Limb (tissue), 2 donors: ENCODE measurements around the gene RELL1.

Source experiments
- DNase-seq, 2 donors: peaks; one replicate each; pipeline ENCODE4 v3.0.0-alpha.2; 2016; ENCODE audit errors: extremely low spot score in 2 of 2

The RELL1 gene, protein sequence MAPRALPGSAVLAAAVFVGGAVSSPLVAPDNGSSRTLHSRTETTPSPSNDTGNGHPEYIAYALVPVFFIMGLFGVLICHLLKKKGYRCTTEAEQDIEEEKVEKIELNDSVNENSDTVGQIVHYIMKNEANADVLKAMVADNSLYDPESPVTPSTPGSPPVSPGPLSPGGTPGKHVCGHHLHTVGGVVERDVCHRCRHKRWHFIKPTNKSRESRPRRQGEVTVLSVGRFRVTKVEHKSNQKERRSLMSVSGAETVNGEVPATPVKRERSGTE

DNA sequence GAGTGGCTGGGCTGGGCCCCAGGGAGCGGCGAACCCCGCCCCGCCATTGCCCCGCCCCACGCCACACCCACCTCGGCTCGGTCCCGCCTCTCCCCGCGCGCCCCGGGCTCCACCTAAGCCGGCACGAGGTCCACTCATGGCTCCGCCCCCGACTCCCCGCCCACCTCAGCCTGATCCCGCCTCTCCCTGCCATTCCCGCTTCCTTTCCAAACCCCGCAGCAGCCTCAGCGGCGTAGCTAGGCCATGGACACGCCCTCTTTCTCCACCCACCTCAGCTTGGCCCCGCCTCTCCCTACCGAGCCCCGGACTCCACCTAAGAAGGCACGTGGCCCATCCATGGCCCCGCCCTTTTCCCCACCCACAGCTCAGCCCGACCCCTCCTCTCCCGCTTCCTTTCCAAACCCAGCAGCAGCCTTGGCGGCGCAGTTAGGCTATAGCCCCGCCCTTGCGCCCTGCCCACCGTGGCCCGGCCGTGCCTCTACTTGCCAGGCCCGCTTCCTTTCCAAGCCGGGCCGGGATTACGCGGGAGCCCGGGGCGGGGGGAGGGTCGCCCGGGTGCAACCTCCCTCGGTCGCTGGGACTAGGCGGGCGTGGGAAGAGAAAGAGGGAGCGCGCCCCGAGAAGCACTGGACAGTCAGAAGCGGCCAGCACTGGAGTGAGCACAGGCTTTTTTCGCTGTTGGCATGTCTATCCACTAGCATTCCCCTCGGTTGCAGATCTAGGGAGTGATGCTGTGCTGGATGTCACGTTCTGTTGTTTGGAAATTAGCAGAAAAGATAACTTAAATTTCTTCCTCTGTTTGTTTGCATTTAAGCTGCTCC is at the start of gene RELL1:
TSS of gene RELL1 (minus strand) at position 4 of the 821 bp plus-strand sequence. CDS start 89 bp downstream, outside the sequence.
- DNase-seq = peak; percentile 99 to 100

DNA sequence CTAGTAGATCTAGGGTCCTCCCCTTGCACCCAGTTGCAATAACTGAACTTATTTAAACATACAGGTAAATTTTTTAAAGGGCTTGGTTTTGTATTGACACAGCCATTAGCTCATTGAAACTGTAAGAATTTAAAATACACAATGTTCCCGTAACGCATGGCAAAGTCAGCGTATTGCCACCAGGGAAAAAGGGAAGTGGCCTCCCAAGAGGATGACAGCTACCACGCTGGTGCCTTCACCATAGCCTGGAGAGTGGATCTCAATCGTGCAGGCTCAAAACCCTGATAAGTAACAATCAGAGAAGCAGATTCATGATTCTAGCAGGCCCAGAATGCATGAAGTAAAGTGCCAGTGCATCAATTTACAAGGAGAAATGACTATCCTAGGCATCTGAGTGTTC is 49.4 kb upstream of the RELL1 start:
- no peak for DNase-seq

DNA sequence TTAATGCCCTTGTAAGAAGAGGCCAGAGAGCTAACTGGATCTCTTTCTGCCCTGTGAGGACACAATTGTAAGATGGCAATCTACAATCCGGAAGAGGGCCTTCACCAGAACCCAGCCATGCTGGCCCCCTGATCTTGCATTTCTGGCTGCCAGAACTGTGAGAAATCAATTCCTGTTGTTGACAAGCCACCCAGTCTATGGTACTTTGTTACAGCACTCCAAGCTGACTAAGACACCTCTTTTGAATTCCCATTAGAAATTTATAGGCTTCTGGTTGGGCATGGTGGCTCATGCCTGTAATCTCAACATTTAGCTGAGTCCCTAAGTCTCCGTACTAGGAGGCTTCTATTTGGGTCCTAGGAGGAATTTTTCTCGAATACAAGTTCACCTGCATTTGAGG is 48.8 kb upstream of the RELL1 start:
- no peak for DNase-seq

DNA sequence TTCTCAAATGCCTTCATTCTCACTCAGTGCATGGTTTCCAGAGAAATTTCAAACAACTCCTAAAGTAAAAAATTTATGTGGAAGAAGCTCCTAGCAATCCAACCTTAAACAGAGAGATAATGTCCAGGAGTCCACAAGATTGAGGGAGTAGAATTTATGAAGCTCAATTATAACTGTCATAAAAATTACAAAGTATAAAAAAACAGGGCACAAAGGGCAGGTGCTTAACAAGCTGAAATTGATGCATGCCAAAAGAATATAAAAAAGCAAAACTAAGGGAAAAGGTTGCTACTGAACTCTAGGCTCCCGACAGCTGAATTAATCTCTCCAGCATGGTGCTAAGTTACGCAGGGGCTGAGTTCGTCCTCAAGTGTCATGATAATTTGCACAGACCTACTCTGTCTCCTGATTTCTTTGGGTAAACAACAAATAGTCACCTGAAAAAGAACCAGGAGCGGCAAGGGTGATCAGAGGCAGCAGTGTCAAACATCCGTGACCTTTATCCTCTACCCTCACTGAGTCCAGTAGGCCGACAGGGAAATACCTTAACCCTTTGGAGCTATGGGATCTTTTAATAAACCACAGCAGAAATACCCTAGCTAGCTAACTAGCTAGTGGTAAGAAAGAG is 47.2 kb upstream of the RELL1 start:
- no peak for DNase-seq

DNA sequence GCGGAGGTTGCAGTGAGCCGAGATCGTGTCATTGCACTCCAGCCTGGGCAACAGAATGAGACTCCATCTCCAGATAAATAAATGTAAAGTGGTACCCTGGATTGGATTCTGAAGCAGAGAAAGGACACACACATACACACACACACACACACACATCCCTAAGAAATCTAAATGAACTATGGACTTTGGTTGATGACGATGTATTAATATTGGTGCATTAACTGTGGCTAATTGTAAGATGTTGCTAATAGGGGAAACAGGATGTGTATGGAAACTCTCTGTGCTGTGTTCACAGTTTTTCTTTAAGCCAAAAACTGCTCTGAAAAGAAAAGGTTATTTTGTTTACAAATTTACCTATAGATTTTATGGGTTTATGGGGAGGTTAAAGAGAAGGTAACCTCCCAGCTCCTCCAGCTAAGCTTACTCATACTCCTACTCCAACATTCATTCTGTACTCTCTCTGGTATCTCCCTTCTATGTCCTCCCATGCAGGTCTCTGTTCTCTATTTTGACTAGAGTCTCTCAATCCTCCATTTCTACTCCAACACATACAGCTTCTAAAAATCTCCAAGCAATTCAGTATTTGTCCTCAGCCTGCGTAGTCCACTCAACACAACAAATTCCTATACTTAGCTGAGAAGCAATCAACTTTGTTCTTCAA is 46.5 kb upstream of the RELL1 start:
- no peak for DNase-seq

DNA sequence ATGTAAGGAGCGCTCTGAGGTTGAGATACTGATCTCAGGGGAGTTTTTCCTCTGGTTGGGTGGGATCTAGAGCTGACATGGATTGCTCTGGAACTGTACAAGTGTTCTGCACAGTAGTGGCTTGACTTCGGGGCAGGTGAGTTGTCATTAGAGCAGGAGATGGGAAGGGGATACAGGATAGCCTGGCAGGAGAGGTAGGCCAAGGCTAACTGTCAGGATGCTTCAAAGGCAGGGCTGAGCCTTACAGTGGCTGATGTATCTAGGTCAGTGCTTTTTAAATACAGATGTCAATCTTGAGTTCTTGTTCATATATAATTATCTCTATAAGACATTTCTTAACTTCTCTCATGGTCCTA is 43.5 kb upstream of the RELL1 start:
- no peak for DNase-seq

DNA sequence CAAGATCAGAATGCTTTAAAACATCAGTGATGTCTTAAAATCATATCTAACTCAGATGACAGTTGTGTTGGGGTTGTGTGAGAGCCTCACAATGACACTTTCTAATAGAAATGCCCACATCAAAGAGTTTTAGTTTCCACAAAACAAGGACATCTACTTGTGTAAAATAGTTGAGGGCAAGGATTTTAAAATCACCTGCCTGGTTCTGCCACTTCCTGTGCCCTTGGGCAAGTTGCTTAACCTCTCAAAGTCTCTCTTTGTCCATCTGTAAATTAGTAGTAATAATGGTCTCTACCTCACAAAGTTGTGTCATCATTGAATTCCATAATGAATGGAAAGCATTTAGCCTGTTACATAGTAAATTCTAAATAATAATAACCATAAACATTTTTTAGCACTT is 41.9 kb upstream of the RELL1 start:
- DNase-seq = no peak

DNA sequence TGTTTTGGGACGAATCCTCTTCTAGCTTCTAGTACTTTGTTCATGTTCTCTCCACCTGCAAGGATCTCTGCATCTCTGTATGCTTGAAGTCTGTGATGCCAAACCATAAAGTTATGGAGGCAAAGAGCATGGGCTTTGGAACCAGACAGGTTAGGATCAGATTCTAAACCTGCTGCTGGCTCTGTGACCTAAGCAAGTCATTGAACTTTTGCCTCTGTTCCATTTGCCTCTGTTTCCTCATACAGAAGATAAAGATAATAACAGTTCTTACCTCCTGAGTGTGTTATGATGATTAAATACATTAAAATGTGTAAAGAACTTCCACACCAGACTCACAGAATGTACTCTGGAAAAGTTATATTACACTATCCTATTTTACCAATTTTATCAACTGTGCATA is 41.5 kb upstream of the RELL1 start:
- DNase-seq = no peak

DNA sequence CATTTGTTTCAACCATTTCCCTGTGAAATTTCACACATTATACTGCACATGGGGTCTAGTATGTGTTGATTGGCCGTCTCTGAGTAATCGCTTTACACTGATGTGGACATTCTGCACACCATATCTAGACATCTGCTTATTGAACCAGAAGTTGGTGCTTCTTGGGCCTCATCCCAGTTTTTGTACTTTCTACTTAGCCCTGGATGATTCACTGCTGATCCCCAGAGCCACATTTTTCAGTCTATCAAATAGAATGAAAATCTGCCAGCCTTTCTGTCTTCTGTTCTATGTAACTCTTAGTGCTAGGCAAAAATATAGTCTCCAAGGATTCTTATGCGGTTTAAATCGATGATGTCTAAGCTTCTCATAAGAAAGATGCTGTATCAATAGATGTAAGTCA is 40.5 kb upstream of the RELL1 start:
- no peak for DNase-seq

DNA sequence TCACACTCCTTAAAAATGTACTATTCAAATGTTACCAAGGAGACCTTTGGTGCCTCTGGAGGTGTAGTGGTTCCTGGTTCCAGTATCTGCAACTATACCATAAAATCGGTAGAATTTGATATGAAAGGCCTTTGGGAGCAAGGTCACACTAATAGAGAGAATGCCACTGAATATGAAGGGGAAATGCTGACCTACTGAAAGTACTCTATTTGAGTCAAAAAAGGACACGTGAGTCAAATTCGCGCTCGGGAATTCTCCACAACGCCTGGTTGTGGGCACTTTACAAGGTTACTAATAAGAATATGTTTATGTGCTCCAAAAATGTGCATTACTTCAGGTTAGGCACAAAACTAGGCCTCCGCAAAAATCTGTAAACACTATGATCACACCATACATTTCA is 39.5 kb upstream of the RELL1 start:
- no peak for DNase-seq

DNA sequence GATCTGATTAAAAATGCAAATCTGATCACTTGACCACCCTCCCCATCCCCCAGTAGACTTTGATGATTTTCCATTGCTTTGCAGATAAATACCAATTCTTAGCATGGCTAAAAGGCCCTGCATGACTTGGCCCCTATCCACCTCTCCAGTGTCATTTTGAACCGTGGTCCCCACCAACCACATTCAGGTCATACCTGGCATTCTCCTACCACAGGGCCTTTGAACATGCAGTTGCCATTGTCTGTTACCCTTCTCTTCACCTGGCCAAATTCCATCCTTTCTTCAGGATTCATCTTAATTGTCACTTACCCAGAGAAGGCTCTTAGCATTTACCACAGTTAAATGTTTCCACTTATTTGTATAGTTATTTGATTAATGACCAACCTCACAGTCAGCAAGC is 36.9 kb upstream of the RELL1 start:
- DNase-seq = no peak

DNA sequence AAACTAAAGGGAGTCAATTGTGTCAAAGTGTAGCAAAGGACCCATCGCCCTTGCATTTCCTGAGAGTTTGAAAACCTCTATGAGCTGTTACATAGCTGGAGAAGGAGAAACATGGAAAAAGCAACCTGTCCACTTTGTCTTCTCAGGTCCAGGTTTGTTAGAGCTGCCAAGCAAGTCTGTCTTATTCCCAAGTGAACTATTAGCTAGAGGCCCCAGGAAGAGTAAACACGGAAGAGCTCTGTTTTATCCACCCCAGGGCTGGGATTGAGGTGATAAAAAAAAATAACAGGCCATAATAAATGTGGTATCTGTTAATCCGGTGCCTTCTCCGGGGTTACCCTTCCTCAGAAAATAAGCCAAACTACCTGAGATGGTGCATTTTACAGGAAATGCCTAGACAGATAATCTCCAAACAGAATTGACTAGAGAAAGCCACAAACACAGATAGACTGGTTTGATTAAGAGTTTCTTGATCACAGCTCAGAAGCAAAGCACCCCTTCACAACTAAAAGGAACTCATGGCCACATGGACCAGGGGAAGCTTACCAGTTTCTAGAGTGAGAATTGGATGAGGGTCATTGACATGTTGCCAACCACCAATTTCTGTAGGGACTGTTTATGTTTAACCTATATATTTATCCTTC is 35.9 kb upstream of the RELL1 start:
- no peak for DNase-seq

DNA sequence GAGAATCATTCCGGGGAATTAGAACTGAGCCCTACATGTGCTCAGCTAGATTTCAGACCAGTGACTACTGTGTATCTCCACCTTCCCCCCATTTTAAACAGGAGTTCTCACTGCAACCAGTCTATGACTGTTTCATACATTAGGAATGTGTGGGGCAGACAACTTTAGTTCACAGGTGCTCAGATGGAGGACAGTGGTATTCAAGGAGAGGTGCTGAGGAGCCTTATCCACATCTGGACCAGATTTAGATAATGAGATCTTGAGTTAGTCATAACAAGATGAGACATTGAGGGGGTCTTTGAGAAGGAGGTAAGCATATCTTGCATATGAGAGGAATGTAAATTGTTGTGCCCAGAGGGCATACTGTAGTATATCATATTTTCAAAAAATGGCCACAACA is 32.8 kb upstream of the RELL1 start:
- DNase-seq = no peak

DNA sequence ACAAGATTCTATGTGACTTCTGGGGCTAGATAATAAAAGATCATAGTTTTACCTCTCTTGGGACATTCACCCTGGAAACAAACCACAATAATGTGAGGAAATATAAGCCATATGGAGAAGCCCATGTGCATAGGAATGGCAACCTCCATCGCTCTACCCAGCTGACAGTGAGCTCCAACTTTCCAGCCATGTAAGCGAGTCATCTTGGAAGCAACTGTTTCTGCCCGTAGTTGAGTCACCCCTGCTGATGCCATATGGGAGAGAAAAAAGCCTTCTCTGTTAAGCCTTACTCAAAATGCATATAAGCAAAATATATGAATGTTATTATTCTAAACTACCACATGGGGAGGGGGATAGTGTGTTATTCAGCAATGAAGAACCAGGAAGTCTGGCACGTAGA is 31.4 kb upstream of the RELL1 start:
- no peak for DNase-seq

DNA sequence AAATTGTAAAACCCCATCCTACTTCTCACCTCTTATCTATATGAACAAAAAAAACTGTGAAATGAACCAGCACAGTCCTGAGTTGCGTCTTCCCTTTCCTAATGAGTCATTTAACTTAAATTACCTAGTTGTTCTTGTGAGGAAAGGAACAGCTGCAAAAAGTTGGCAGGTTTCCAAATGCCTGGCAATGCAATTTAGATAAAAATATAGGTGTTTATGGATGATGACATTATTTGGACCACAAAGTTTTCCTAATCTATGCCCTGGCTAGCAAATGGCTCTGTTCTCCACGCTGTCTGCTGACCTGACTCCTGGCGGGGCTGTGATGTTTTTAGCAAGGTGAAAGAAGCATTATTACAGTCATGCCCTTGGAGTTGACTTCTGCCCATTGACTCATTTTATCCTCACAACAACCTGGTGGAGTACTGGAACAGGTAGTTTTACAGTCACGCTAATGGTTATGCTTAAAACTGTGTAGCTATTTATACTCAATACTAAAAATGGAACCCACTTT is 29.8 kb upstream of the RELL1 start:
- DNase-seq = peak in 1 of 2 donors; percentile 10

DNA sequence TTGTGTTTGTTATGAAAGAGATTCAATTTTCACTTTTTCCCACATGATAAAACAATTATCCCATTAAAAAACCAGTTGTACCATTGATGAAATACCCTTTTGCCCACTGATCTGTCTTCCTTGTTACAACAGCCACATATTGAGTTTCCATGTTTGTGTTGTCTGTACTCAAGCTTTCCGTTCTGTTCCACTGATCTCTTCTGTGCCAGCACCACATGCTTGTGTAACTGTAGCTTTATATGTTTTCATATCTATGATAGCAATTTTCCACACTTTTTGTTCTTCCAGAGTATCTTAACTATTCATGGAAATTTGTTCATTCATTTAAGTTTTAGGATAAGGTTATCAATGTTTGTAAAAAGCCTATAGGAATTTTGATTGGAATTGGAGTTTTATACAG is 24.3 kb upstream of the RELL1 start:
- DNase-seq = no peak

DNA sequence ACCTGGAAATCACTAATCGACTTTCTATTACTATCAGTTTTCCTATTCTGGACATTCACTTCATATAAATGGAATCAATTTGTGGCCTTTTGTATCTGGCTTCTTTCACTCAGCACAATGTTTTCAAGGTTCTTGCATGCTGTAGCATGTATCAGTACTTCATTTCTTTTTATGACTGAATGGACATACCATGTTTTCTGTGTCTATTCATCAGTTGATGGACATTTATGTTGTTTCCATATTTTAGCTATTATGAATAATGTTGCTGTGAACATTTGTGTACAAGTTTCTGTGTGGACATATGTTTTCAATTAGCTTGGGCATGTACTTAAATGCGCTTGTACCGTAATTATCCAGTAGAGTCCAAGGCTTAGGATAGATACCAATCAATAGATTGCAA is 19.9 kb upstream of the RELL1 start:
- DNase-seq = no peak

DNA sequence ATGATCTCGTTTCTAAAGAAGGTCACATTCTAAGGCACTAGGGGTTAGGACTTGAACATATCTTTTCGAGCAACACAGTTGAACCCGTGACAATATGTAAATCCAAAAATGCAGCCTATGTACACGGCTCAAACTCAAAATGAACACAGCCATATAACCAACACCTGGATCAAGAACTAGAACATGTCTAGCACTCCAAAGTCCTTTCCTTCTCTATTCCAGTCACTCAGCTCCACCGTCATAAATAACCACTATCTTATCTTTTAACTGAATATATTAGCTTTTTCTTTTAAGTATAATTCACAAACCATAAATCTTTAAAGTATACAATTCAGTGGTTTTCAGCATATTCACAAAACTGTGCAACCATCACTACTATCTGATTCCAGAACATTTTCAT is 19.4 kb upstream of the RELL1 start:
- DNase-seq = no peak

DNA sequence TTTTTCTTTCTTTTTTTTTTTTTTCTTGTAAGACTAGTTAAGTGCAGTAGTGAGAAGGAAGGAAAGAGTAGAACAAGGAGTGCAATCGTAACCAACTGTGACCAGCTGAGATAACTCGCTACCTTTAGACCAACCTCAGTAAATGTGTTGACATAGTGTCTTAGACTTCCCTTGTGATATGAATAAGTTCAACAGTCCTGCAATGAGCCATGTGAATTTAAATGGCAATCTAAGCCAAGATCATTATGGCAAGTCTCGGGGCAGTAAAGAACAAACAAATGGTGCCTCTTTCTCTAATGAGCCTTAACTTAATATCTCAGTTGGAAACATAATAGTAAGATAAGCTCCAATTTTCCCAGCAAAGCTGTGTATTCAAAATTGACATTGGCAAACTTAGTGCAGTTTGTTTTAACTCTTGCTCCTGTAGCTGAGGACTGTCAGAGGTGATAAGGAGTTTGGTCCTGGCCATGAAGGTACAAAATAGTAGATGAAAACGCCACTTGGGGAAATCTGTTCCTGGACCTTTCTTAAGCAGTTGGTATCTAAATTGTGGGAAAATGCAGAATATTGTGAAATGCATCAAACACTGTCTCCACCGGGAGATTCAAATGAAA is 13.8 kb upstream of the RELL1 start:
- no peak for DNase-seq

DNA sequence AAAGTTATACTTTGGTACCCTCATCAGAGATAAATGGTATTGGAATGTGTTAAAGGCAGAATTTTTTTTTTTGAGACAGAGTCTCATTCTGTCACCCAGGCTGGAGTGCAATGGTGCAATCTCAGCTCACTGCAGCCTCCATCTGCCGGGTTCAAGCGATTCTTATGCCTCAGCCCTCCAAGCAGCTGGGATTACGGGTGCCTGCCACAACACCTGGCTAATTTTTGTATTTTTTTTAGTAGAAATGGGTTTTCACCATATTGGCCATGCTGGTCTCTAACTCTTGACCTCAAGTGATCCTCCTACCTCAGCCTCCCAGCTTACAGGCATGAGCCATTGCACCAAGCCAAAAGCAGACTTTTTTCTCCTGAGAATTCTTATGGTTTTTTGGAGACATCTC is 11.4 kb upstream of the RELL1 start:
- no peak for DNase-seq
